H1 (cell line): ENCODE data around the gene TOP3B.

Experiments used
- EP300 ChIP-seq, 2 experiments: IDR thresholded peaks; 1 replicate in 1 of 2; 2 replicates in 1 of 2; pipeline ENCODE4 v1.6.1; 2011 to 2012; ENCODE audit warnings: low read depth in 2 of 2, low read length in 2 of 2, mild to moderate bottlenecking in 2 of 2, borderline replicate concordance in 1 of 2, inconsistent platforms in 1 of 2, moderate library complexity in 1 of 2
- JUND ChIP-seq: IDR thresholded peaks from 2 replicates; pipeline ENCODE4 v1.6.1; 2011; ENCODE audit warnings: mild to moderate bottlenecking, improper control_type of control experiment, low read length
- PHF8 ChIP-seq: fragments of 200-600 bp; sonication (generic); conservative IDR thresholded peaks from 2 replicates; pipeline ENCODE4 v1.7.1; 2012; ENCODE audit warnings: low read depth, mild to moderate bottlenecking, inconsistent platforms, low read length, moderate library complexity
- POLR2A ChIP-seq, 2 experiments: IDR thresholded peaks; 1 replicate in 1 of 2; 2 replicates in 1 of 2; pipeline ENCODE4 v1.6.1; 2011; ENCODE audit warnings: low read depth in 2 of 2, low read length in 2 of 2, mild to moderate bottlenecking in 2 of 2; ENCODE audit errors: control extremely low read depth in 1 of 2

DNA sequence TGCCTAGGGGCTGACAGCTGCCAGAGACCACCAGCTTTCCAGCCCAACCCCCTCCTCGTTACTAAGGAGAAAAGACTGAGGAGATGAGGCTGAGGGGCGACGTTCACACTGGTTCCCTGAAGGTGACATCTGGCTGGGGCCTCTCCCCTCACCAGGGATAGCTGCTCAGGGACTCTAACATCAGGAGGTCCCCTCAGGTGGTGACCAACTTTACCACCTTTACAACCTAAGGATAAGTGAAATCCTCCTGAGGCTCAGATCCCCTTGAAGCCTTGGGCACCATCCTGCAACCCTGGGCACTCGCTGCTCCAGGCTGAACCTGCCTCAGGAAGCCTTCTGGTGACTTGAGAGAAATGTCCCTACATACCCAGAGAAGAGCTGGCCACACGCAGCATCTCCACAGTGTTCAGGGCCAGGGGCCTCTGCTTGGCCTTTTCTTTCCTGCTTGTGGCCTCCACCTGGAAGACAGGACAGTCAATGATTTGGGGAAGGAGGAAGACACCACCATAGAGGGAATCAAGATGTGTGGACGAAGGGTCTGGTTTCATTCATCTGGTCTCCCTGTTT lies 17.6 kb downstream of the TOP3B start:
- TF ChIP-seq JUND (no peak), EP300 (IDR thresholded peaks at IDR 0.05; ENCODE audit: borderline replicate concordance in 1 of 2, low read depth in 2 of 2, low read length in 2 of 2) (no peak), PHF8 (no peak), POLR2A (IDR thresholded peaks at IDR 0.05; ENCODE audit: control extremely low read depth in 1 of 2, low read depth in 2 of 2, low read length in 2 of 2) (no peak)
